ENCODE results near the gene MYO3B.

MYO3B gene

DNA sequence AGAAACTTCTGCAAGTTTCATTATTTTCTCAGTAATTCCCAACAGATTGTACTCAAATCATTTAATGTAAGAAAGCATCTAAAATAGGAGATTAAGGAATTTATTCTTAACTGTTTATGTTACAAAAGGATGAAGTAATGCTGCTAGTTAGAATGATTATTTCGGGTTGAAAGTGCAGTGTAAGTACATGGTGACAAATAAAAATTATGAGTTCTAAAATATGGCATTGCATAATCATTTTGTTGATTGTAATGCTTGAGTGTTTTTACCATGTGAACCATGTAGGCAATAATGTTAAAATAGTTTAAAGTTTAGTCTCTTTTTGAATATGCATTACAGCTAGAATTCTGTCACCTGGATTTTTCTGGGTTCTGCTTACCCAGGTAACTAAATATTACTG is 388.2 kb downstream of the MYO3B start:
- no peaks in the 10 kb centered on the region for H3K27me3 ChIP-seq (ENCODE audit: low read length)
- H3K9ac ChIP-seq (ENCODE audit: low read length), result no peak overlapping the region
- no peaks in the 10 kb centered on the region for H3F3A ChIP-seq (ENCODE audit: insufficient read depth)
- no peaks in the 10 kb centered on the region for H4K20me1 ChIP-seq (ENCODE audit: low read depth, low read length)
- no peak for TF ChIP-seq EZH2phosphoT487 (conservative IDR thresholded peaks at IDR 0.05; ENCODE audit: low read length)
- TF ChIP-seq, protein P1, sequence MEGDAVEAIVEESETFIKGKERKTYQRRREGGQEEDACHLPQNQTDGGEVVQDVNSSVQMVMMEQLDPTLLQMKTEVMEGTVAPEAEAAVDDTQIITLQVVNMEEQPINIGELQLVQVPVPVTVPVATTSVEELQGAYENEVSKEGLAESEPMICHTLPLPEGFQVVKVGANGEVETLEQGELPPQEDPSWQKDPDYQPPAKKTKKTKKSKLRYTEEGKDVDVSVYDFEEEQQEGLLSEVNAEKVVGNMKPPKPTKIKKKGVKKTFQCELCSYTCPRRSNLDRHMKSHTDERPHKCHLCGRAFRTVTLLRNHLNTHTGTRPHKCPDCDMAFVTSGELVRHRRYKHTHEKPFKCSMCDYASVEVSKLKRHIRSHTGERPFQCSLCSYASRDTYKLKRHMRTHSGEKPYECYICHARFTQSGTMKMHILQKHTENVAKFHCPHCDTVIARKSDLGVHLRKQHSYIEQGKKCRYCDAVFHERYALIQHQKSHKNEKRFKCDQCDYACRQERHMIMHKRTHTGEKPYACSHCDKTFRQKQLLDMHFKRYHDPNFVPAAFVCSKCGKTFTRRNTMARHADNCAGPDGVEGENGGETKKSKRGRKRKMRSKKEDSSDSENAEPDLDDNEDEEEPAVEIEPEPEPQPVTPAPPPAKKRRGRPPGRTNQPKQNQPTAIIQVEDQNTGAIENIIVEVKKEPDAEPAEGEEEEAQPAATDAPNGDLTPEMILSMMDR (IDR thresholded peaks at IDR 0.05; ENCODE audit: insufficient read depth, low read length, poor library complexity, severe bottlenecking), result no peak
- no peaks in the 10 kb centered on the region for H3K79me2 ChIP-seq (ENCODE audit: insufficient read depth, low read length)
- no peak overlapping the region for H2AFZ ChIP-seq (ENCODE audit: low read depth, low read length, severe bottlenecking)
- no peaks in the 10 kb centered on the region for H3K9me3 ChIP-seq (ENCODE audit: insufficient read depth, low read length)
- H3K36me3 ChIP-seq (ENCODE audit: low read length), result no peaks in the 10 kb centered on the region
- no peaks in the 10 kb centered on the region for H3K9me2 ChIP-seq (replicated peaks; ENCODE audit: insufficient read depth, low read length)
- no peak overlapping the region for H3K4me3 ChIP-seq (ENCODE audit: insufficient read depth, low read length, poor library complexity, severe bottlenecking)
- H3K27ac ChIP-seq (ENCODE audit: low read depth, low read length), result no peak overlapping the region
- no peak overlapping the region for H3K4me2 ChIP-seq (ENCODE audit: low read depth, low read length, poor library complexity, severe bottlenecking)

DNA sequence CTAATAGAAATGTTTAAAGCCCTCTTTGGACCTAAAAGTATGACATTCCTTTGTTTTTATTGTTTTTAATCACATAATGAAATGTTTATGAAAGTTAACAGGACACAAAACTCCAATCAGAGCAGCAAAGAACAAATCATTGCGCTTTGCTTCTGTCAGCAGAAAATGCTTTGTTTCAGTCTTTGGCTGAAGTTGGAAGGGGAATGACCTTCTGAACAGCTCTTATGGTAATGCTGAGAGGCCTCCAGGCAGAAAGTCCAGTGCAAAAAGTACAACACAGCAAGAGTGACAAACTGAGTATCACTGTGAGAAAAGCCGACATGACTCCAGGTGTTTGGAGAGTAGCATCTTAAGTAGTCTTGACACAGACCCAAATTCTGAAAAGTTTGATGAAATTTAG is 389.5 kb downstream of the MYO3B start:
- no peak overlapping the region for H3K9ac ChIP-seq (ENCODE audit: low read length)
- no peak overlapping the region for H3K4me2 ChIP-seq (ENCODE audit: low read depth, low read length, poor library complexity, severe bottlenecking)
- no peak overlapping the region for H3K27ac ChIP-seq (ENCODE audit: low read depth, low read length)
- no peaks in the 10 kb centered on the region for H3K27me3 ChIP-seq (ENCODE audit: low read length)
- no peak overlapping the region for H2AFZ ChIP-seq (ENCODE audit: low read depth, low read length, severe bottlenecking)
- H4K20me1 ChIP-seq (ENCODE audit: low read depth, low read length), result no peaks in the 10 kb centered on the region
- no peaks in the 10 kb centered on the region for H3K36me3 ChIP-seq (ENCODE audit: low read length)
- H3F3A ChIP-seq (ENCODE audit: insufficient read depth), result no peaks in the 10 kb centered on the region
- no peaks in the 10 kb centered on the region for H3K9me3 ChIP-seq (ENCODE audit: insufficient read depth, low read length)
- H3K4me3 ChIP-seq (ENCODE audit: insufficient read depth, low read length, poor library complexity, severe bottlenecking), result no peak overlapping the region
- no peak for TF ChIP-seq EZH2phosphoT487 (conservative IDR thresholded peaks at IDR 0.05; ENCODE audit: low read length)
- TF ChIP-seq, protein P1 (IDR thresholded peaks at IDR 0.05; ENCODE audit: insufficient read depth, low read length, poor library complexity, severe bottlenecking), result no peak
- H3K9me2 ChIP-seq (replicated peaks; ENCODE audit: insufficient read depth, low read length), result no peaks in the 10 kb centered on the region
- H3K79me2 ChIP-seq (ENCODE audit: insufficient read depth, low read length), result no peaks in the 10 kb centered on the region

DNA sequence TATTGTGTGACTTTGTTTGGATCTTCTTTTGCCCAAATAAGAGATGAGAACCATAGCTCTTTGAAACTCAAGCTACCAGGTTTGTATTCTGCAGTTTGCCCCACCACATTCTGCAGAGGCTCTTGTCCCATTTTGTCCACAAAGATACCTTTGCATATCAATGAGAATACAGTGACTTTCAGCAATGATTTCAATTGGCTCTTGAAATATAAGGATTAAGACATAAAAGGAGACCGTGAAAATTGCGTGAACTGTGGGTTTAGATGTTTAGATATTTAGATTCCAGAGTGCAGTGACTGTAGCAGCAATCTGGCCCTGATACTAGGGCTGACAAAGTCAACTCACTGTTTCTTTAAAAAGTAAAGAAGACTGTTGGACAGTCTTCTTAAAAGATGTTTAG is 390.6 kb downstream of the MYO3B start:
- Histone ChIP-seq H3K27me3 (ENCODE audit: low read length) (no peaks in the 10 kb centered on the region), H3K36me3 (ENCODE audit: low read length) (no peaks in the 10 kb centered on the region), H3K9me2 (replicated peaks; ENCODE audit: insufficient read depth, low read length) (no peaks in the 10 kb centered on the region), H3K79me2 (ENCODE audit: insufficient read depth, low read length) (no peaks in the 10 kb centered on the region), H3F3A (ENCODE audit: insufficient read depth) (no peaks in the 10 kb centered on the region), H3K27ac (ENCODE audit: low read depth, low read length) (no peak overlapping the region), H3K4me2 (ENCODE audit: low read depth, low read length, poor library complexity, severe bottlenecking) (no peak overlapping the region), H4K20me1 (ENCODE audit: low read depth, low read length) (no peaks in the 10 kb centered on the region), H2AFZ (ENCODE audit: low read depth, low read length, severe bottlenecking) (no peak overlapping the region), H3K4me3 (ENCODE audit: insufficient read depth, low read length, poor library complexity, severe bottlenecking) (no peak overlapping the region), H3K9me3 (ENCODE audit: insufficient read depth, low read length) (no peaks in the 10 kb centered on the region), H3K9ac (ENCODE audit: low read length) (no peak overlapping the region)
- TF ChIP-seq, protein P1 (IDR thresholded peaks at IDR 0.05; ENCODE audit: insufficient read depth, low read length, poor library complexity, severe bottlenecking), result no peak
- no peak for TF ChIP-seq EZH2phosphoT487 (conservative IDR thresholded peaks at IDR 0.05; ENCODE audit: low read length)

Measured in SU-DHL-6 (cell line).